Panc1 (cell line): ENCODE data around the gene HSPA2. TPM values are rescaled to one million over a fixed set of nuclear protein-coding genes. Genes with fewer than 3 reads are reported as not detected.

ENCODE experiments used
- ATAC-seq: fragments of 200-7000 bp; cut with Tn5 transposase; 2 replicates; pipeline ENCODE4 v1.9.1; 2020; ENCODE audit warnings: mild to moderate bottlenecking, moderate library complexity
- BruUV-seq: library from RNA; stranded (reverse); fragments of 400-500 nt; replicated peaks from 2 replicates; lab custom pipeline; 2021; lab: Mats Ljungman, UMichigan
- CTCF ChIA-PET: fragments of 300-600 bp; sonication (Branson Sonifier 250); formaldehyde crosslinking; loops from one replicate; lab custom pipeline; 2022; ENCODE audit warnings: antibody characterized with exemption; lab: Charles Lee
- POLR2A ChIA-PET: fragments of 300-600 bp; sonication (Branson Sonifier 250); formaldehyde crosslinking; loops from one replicate; lab custom pipeline; 2022; ENCODE audit warnings: antibody characterized with exemption; lab: Charles Lee
- DNase-seq: peaks from one replicate; pipeline ENCODE4 v3.0.0-alpha.2; 2010; ENCODE audit warnings: low read depth, low spot score
- H3K27ac ChIP-seq: 2 replicates; pipeline ENCODE4 v1.5.1; 2011; ENCODE audit warnings: mild to moderate bottlenecking, low read length, inconsistent platforms
- H3K27me3 ChIP-seq: fragments of 200-500 bp; sonication (Bioruptor generic); 2 replicates; pipeline ENCODE4 v1.6.0; 2014; ENCODE audit warnings: low read length, inconsistent platforms; ENCODE audit not compliant: control insufficient read depth, insufficient read depth
- H3K36me3 ChIP-seq: fragments of 200-500 bp; sonication (Bioruptor generic); 2 replicates; pipeline ENCODE4 v1.5.1; 2014; ENCODE audit warnings: inconsistent platforms, mild to moderate bottlenecking, low read length, moderate library complexity; ENCODE audit not compliant: control insufficient read depth, insufficient read depth
- H3K4me1 ChIP-seq: 2 replicates; pipeline ENCODE4 v1.5.1; 2011; ENCODE audit warnings: inconsistent platforms, mild to moderate bottlenecking, low read length, moderate library complexity; ENCODE audit not compliant: control insufficient read depth, insufficient read depth
- H3K4me3 ChIP-seq, 2 experiments: 2 replicates each; pipeline ENCODE4 v1.5.1; 2011 to 2012; ENCODE audit warnings: low read depth in 2 of 2, low read length in 2 of 2, mild to moderate bottlenecking in 2 of 2, inconsistent platforms in 1 of 2, moderate library complexity in 1 of 2
- H3K9me3 ChIP-seq: fragments of 200-500 bp; sonication (Bioruptor generic); 2 replicates; pipeline ENCODE4 v1.5.1; 2014; ENCODE audit warnings: low read depth, mild to moderate bottlenecking, inconsistent platforms, low read length, moderate library complexity; ENCODE audit not compliant: control insufficient read depth, insufficient read depth
- POLR2AphosphoS5 ChIP-seq: IDR thresholded peaks from 2 replicates; pipeline ENCODE4 v1.6.1; 2012; ENCODE audit warnings: mild to moderate bottlenecking, low read depth, low read length, moderate library complexity
- SIN3A ChIP-seq: IDR thresholded peaks from 2 replicates; pipeline ENCODE4 v1.6.1; 2012; ENCODE audit warnings: low read depth, mild to moderate bottlenecking, low read length, moderate library complexity, borderline replicate concordance; ENCODE audit not compliant: insufficient read depth
- TCF7L2 ChIP-seq: IDR thresholded peaks from 2 replicates; pipeline ENCODE4 v1.6.1; 2011; ENCODE audit warnings: mild to moderate bottlenecking, low read depth, low read length, inconsistent platforms
- in situ Hi-C: cut with HindIII; loops from 2 replicates; pipeline ENCODE4 v1.10.0; 2016; ENCODE audit warnings: low sequenced_read_pairs, low pct_unique_long_range_greater_than_20kb
- intact Hi-C: fragments of 100-400 bp; cut with micrococcal nuclease; formaldehyde crosslinking; loops from one replicate; pipeline ENCODE4 v1.10.0; 2022; ENCODE audit not compliant: unreplicated experiment
- total RNA-seq: library from RNA; stranded (reverse); gene quantifications from one replicate; pipeline ENCODE4 v1.2.1, GENCODE V29; 2021; ENCODE audit not compliant: unreplicated experiment
- TF ChIP-seq, protein P1 (sequence below), 2 experiments: IDR thresholded peaks; 2 replicates each; pipeline ENCODE4 v1.6.1; 2011 to 2012; ENCODE audit warnings: low read depth in 2 of 2, control low read depth in 1 of 2, low read length in 1 of 2, mild to moderate bottlenecking in 1 of 2, moderate library complexity in 1 of 2; ENCODE audit not compliant: insufficient read depth in 1 of 2
- TF ChIP-seq, protein P2 (sequence below): fragments of 450-650 bp; IDR thresholded peaks from 2 replicates; pipeline ENCODE4 v1.5.1; 2017; ENCODE audit warnings: mild to moderate bottlenecking

Gene HSPA2
- total RNA-seq, 1 experiment from 2014 or later = 7.7 TPM

DNA sequence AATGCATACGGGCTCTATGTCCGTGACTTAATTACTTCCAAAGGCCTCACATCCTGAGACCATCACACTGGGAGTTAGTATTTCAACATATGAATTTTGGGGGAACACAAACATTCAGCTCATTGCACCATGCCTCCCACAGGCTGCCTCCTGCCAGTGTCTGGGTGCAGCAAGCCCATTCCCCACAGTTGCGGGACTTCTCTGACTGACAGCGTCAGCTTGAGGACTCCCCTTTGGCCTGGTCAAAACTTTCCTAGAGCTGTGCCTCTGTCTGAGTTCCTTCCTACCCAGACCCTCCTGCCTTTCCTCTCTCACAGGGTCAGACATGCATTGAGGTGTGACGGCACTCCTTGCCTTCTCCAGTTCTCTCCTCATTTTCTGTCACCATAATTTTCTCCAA, 36.7 kb downstream of the HSPA2 start:
- in situ Hi-C loops = no loop called here
- no peak for ATAC-seq
- Histone ChIP-seq H3K36me3 (no peaks in the 10 kb centered on the region), H3K4me1 (no peaks in the 10 kb centered on the region), H3K9me3 (no peaks in the 10 kb centered on the region), H3K4me3 (no peak overlapping the region), H3K27me3 (no peaks in the 10 kb centered on the region), H3K27ac (no peak overlapping the region)
- intact Hi-C loops = no loop called here
- ChIA-PET POLR2A (no interaction called here), CTCF (no interaction called here)
- TF ChIP-seq, protein P1, sequence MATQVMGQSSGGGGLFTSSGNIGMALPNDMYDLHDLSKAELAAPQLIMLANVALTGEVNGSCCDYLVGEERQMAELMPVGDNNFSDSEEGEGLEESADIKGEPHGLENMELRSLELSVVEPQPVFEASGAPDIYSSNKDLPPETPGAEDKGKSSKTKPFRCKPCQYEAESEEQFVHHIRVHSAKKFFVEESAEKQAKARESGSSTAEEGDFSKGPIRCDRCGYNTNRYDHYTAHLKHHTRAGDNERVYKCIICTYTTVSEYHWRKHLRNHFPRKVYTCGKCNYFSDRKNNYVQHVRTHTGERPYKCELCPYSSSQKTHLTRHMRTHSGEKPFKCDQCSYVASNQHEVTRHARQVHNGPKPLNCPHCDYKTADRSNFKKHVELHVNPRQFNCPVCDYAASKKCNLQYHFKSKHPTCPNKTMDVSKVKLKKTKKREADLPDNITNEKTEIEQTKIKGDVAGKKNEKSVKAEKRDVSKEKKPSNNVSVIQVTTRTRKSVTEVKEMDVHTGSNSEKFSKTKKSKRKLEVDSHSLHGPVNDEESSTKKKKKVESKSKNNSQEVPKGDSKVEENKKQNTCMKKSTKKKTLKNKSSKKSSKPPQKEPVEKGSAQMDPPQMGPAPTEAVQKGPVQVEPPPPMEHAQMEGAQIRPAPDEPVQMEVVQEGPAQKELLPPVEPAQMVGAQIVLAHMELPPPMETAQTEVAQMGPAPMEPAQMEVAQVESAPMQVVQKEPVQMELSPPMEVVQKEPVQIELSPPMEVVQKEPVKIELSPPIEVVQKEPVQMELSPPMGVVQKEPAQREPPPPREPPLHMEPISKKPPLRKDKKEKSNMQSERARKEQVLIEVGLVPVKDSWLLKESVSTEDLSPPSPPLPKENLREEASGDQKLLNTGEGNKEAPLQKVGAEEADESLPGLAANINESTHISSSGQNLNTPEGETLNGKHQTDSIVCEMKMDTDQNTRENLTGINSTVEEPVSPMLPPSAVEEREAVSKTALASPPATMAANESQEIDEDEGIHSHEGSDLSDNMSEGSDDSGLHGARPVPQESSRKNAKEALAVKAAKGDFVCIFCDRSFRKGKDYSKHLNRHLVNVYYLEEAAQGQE (IDR thresholded peaks at IDR 0.05; ENCODE audit: insufficient read depth in 1 of 2, low read depth in 2 of 2, low read length in 1 of 2) = no peak
- TF ChIP-seq, protein P2, sequence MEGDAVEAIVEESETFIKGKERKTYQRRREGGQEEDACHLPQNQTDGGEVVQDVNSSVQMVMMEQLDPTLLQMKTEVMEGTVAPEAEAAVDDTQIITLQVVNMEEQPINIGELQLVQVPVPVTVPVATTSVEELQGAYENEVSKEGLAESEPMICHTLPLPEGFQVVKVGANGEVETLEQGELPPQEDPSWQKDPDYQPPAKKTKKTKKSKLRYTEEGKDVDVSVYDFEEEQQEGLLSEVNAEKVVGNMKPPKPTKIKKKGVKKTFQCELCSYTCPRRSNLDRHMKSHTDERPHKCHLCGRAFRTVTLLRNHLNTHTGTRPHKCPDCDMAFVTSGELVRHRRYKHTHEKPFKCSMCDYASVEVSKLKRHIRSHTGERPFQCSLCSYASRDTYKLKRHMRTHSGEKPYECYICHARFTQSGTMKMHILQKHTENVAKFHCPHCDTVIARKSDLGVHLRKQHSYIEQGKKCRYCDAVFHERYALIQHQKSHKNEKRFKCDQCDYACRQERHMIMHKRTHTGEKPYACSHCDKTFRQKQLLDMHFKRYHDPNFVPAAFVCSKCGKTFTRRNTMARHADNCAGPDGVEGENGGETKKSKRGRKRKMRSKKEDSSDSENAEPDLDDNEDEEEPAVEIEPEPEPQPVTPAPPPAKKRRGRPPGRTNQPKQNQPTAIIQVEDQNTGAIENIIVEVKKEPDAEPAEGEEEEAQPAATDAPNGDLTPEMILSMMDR = no peak
- TF ChIP-seq POLR2AphosphoS5 = no peak
- TF ChIP-seq TCF7L2 = no peak
- no peak for TF ChIP-seq SIN3A
- BruUV-seq = no TSS peak
- no peak for DNase-seq

DNA sequence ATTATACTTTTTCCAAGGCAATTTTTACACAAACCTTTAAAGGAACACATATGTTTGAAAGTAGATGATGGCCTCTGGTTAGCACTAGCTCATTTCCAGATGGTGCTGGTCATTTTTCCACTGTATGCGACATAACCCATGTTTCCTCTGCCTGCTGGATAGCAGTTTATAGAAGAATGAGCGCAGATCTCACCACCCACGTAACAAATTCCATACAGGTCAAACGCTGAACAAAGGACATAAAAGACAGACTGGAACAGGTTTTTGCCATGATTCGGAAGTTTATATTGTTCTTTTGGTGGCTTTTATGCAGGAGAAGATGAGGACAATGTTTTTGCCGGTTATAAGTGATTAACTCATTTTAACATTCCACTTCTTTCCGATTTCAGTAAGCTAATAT, 39.9 kb downstream of the HSPA2 start:
- H3K36me3 ChIP-seq = no peaks in the 10 kb centered on the region
- no peaks in the 10 kb centered on the region for H3K9me3 ChIP-seq
- no peak overlapping the region for H3K4me3 ChIP-seq
- intact Hi-C loops = no loop called here
- no peak overlapping the region for H3K27ac ChIP-seq
- ChIA-PET CTCF (no interaction called here), POLR2A (no interaction called here)
- ATAC-seq = no peak
- no peak for DNase-seq
- no peaks in the 10 kb centered on the region for H3K4me1 ChIP-seq
- TF ChIP-seq, protein P1 (IDR thresholded peaks at IDR 0.05; ENCODE audit: insufficient read depth in 1 of 2, low read depth in 2 of 2, low read length in 1 of 2) = no peak
- TF ChIP-seq TCF7L2 (no peak), SIN3A (no peak), POLR2AphosphoS5 (no peak)
- TF ChIP-seq, protein P2 = no peak
- H3K27me3 ChIP-seq = no peaks in the 10 kb centered on the region
- in situ Hi-C loops = no loop called here
- BruUV-seq = no TSS peak
